ENCODE data around the gene BANF2. TPM values are rescaled to one million over a fixed set of nuclear protein-coding genes. Genes with fewer than 3 reads are reported as not detected.

Gene BANF2
- total RNA-seq, 1 donor from 2014 or later: not detected

- no peak overlapping the region for H3K27ac Mint-ChIP-seq
- no peaks in the 10 kb centered on the region for H3K9me3 ChIP-seq (ENCODE audit: low read depth)
- H3K9me3 Mint-ChIP-seq: peaks cover 10% of the 10 kb centered on the region
- no peaks in the 10 kb centered on the region for H3K4me1 ChIP-seq
- DNase-seq (ENCODE audit: low spot score): peak; percentile 78
- H3K4me3 ChIP-seq: no peak overlapping the region
- no peak overlapping the region for H3K27ac ChIP-seq
- H3K36me3 Mint-ChIP-seq: peaks cover 39% of the 10 kb centered on the region
- no peaks in the 10 kb centered on the region for H3K36me3 ChIP-seq
- H3K4me2 ChIP-seq: no peak overlapping the region
- H3K9ac ChIP-seq: no peak overlapping the region
- H3F3A ChIP-seq (ENCODE audit: low read depth): no peaks in the 10 kb centered on the region
- H3K79me2 ChIP-seq (ENCODE audit: low read depth): no peaks in the 10 kb centered on the region
- no peak overlapping the region for H3K4me3 Mint-ChIP-seq
- H3K27me3 ChIP-seq: no peaks in the 10 kb centered on the region
- peaks cover 6% of the 10 kb centered on the region for H3K27me3 Mint-ChIP-seq (ENCODE audit: insufficient read depth, low read depth)
- TF ChIP-seq CTCF (IDR thresholded peaks at IDR 0.05) (peak; percentile 93), EZH2phosphoT487 (IDR thresholded peaks at IDR 0.05) (no peak), EZH2 (IDR thresholded peaks at IDR 0.05) (no peak)
- no peak overlapping the region for H2AFZ ChIP-seq (replicated peaks)
- peaks cover 26% of the 10 kb centered on the region for H4K20me1 ChIP-seq (ENCODE audit: low read depth)
- H3K4me1 Mint-ChIP-seq: peaks cover 21% of the 10 kb centered on the region
These were observed 45.0 kb upstream of the BANF2 start for GRCh38 chr20:17654649-17655285.

GRCh38 chr20:17655286-17655651 is 44.5 kb upstream of the BANF2 start:
- H3K4me2 ChIP-seq: no peak overlapping the region
- H3K36me3 Mint-ChIP-seq: peaks cover 44% of the 10 kb centered on the region
- H3K27ac Mint-ChIP-seq: no peak overlapping the region
- no peaks in the 10 kb centered on the region for H3K79me2 ChIP-seq (ENCODE audit: low read depth)
- no peak overlapping the region for H3K4me3 ChIP-seq
- no peak for TF ChIP-seq EZH2 (IDR thresholded peaks at IDR 0.05)
- TF ChIP-seq EZH2phosphoT487 (IDR thresholded peaks at IDR 0.05): no peak
- TF ChIP-seq CTCF (IDR thresholded peaks at IDR 0.05): no peak
- H3K27me3 ChIP-seq: no peaks in the 10 kb centered on the region
- no peak for DNase-seq (ENCODE audit: low spot score)
- H3F3A ChIP-seq (ENCODE audit: low read depth): no peaks in the 10 kb centered on the region
- no peaks in the 10 kb centered on the region for H3K9me3 ChIP-seq (ENCODE audit: low read depth)
- H3K9me3 Mint-ChIP-seq: peaks cover 13% of the 10 kb centered on the region
- no peaks in the 10 kb centered on the region for H3K36me3 ChIP-seq
- no peak overlapping the region for H2AFZ ChIP-seq (replicated peaks)
- no peak overlapping the region for H3K9ac ChIP-seq
- no peak overlapping the region for H3K27ac ChIP-seq
- H3K4me1 ChIP-seq: no peaks in the 10 kb centered on the region
- H3K4me3 Mint-ChIP-seq: no peak overlapping the region
- H3K4me1 Mint-ChIP-seq: peaks cover 19% of the 10 kb centered on the region
- H4K20me1 ChIP-seq (ENCODE audit: low read depth): peaks cover 21% of the 10 kb centered on the region
- H3K27me3 Mint-ChIP-seq (ENCODE audit: insufficient read depth, low read depth): peaks cover 6% of the 10 kb centered on the region

GRCh38 chr20:17655865-17656479 is 43.8 kb upstream of the BANF2 start:
- Histone ChIP-seq H3K27me3 (no peaks in the 10 kb centered on the region), H3K9me3 (ENCODE audit: low read depth) (no peaks in the 10 kb centered on the region), H3K4me2 (no peak overlapping the region), H3K36me3 (no peaks in the 10 kb centered on the region), H3K27ac (no peak overlapping the region), H3K79me2 (ENCODE audit: low read depth) (peaks cover 2% of the 10 kb centered on the region), H4K20me1 (ENCODE audit: low read depth) (peaks cover 14% of the 10 kb centered on the region), H3F3A (ENCODE audit: low read depth) (no peaks in the 10 kb centered on the region), H3K9ac (no peak overlapping the region), H3K4me3 (no peak overlapping the region), H2AFZ (replicated peaks) (no peak overlapping the region), H3K4me1 (no peaks in the 10 kb centered on the region)
- Mint-ChIP-seq H3K9me3 (peaks cover 13% of the 10 kb centered on the region), H3K4me1 (peaks cover 15% of the 10 kb centered on the region), H3K27ac (no peak overlapping the region), H3K4me3 (no peak overlapping the region), H3K36me3 (peaks cover 51% of the 10 kb centered on the region), H3K27me3 (ENCODE audit: insufficient read depth, low read depth) (peaks cover 8% of the 10 kb centered on the region)
- no peak for DNase-seq (ENCODE audit: low spot score)
- TF ChIP-seq EZH2phosphoT487 (IDR thresholded peaks at IDR 0.05): no peak
- no peak for TF ChIP-seq EZH2 (IDR thresholded peaks at IDR 0.05)
- TF ChIP-seq CTCF (IDR thresholded peaks at IDR 0.05): no peak
